ENCODE measurements around the gene DEFB113.

DNA sequence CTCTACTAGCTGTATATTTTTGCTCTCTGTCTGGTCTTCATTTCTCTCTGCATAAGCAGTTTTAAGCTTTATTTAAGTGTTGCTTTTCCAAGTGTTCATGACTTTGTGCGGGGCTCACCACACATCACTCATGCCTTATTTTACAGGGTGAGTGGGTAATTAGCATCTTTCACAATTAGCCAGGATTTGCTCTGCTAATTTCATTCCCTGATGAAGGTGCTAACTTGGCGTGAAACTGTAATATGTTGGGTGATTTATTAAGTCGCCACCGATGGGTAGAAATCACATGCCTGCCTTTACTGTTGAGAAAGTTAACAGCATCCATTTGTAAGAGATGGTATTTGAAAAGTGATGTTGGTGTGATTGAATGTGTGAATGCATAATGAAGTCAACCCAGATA is 50.2 kb downstream of the DEFB113 start:
- TF ChIP-seq, protein P1, sequence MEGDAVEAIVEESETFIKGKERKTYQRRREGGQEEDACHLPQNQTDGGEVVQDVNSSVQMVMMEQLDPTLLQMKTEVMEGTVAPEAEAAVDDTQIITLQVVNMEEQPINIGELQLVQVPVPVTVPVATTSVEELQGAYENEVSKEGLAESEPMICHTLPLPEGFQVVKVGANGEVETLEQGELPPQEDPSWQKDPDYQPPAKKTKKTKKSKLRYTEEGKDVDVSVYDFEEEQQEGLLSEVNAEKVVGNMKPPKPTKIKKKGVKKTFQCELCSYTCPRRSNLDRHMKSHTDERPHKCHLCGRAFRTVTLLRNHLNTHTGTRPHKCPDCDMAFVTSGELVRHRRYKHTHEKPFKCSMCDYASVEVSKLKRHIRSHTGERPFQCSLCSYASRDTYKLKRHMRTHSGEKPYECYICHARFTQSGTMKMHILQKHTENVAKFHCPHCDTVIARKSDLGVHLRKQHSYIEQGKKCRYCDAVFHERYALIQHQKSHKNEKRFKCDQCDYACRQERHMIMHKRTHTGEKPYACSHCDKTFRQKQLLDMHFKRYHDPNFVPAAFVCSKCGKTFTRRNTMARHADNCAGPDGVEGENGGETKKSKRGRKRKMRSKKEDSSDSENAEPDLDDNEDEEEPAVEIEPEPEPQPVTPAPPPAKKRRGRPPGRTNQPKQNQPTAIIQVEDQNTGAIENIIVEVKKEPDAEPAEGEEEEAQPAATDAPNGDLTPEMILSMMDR (IDR thresholded peaks at IDR 0.05), result no peak
- TF ChIP-seq POLR2A (IDR thresholded peaks at IDR 0.05), result no peak
